ENCODE results near the gene CDH6. TPM values are rescaled to one million over a fixed set of nuclear protein-coding genes. Genes with fewer than 3 reads are reported as not detected.

CDH6 gene
- total RNA-seq, 2 donors from 2014 or later: not detected

- Mint-ChIP-seq H3K4me1 (no peaks in the 10 kb centered on the region), H3K36me3 (ENCODE audit: low read depth) (no peaks in the 10 kb centered on the region), H3K9me3 (no peaks in the 10 kb centered on the region), H3K4me3 (no peak overlapping the region), H3K27me3 (no peaks in the 10 kb centered on the region), H3K27ac (no peak overlapping the region)
- ATAC-seq (replicated peaks): no peak
These were observed 57.5 kb downstream of the CDH6 start for GRCh38 chr5:31251032-31251431.

- no peak for ATAC-seq (replicated peaks)
- no peak overlapping the region for H3K27ac Mint-ChIP-seq
- H3K4me3 Mint-ChIP-seq: no peak overlapping the region
- H3K27me3 Mint-ChIP-seq: no peaks in the 10 kb centered on the region
- peaks cover 4% of the 10 kb centered on the region for H3K9me3 Mint-ChIP-seq
- H3K36me3 Mint-ChIP-seq (ENCODE audit: low read depth): no peaks in the 10 kb centered on the region
- no peaks in the 10 kb centered on the region for H3K4me1 Mint-ChIP-seq
These were observed 61.6 kb downstream of the CDH6 start for GRCh38 chr5:31255041-31255440.

DNA sequence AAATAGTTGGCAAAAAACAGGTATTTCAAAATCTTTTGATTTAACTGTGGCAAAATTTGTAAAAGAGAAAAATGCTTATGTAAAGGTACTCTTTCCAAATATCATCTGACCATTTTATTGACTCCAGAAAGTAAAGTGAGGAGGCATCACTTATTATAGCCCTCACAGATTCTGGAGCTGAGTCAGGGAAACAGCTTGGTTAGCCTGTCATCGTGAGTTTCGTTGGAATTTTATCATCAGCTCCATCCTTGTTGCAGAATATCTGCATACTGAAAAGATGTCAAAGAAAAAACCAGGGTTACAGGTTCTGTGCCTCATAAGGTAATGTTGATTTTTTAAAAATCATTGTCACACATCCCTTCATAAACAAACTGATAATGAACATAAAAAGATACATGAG lies 74.8 kb downstream of the CDH6 start:
- Mint-ChIP-seq H3K4me1 (no peaks in the 10 kb centered on the region), H3K36me3 (ENCODE audit: low read depth) (no peaks in the 10 kb centered on the region), H3K27ac (no peak overlapping the region), H3K27me3 (no peaks in the 10 kb centered on the region), H3K4me3 (no peak overlapping the region), H3K9me3 (no peaks in the 10 kb centered on the region)
- ATAC-seq (replicated peaks): no peak

DNA sequence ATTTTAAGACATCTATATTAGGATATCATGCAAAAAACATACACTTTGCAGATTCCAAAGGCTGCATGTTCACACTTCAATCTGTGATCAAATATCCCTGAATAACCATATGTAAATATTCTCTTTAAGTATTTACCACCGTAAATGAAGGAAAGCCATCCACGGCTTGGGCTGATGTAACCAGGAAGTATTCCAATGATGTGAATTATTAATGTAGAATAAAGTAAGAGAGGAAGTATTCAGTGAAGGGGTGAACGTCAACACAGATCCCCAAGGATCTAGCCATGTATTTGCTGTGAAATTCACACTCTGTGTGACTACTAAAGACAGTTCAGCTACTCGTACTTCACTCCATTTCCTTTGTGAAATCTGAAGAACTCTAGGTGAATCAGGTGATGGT lies 75.2 kb downstream of the CDH6 start:
- H3K9me3 Mint-ChIP-seq: no peaks in the 10 kb centered on the region
- no peak overlapping the region for H3K4me3 Mint-ChIP-seq
- no peaks in the 10 kb centered on the region for H3K36me3 Mint-ChIP-seq (ENCODE audit: low read depth)
- H3K4me1 Mint-ChIP-seq: no peaks in the 10 kb centered on the region
- H3K27ac Mint-ChIP-seq: no peak overlapping the region
- H3K27me3 Mint-ChIP-seq: no peaks in the 10 kb centered on the region
- ATAC-seq (replicated peaks): no peak

DNA sequence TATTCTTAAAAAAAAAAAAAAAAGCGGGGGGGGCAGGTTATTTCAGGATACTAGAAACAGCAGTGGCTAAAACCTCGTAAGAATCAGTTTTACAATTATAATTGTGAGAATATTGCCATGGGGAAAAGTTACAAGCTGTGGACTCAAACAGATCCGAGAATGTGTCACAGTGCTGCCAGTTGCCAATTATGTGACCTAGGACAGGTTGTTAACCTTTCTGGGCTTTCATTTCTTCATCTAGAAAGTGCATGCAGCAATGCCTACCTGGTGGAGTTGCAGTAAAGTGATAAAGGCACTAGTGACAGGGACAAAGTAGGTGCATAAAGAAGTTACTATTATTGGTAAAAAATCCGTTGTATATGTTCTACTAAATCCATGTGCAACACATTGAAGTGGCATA lies 75.8 kb downstream of the CDH6 start:
- Mint-ChIP-seq H3K36me3 (ENCODE audit: low read depth) (no peaks in the 10 kb centered on the region), H3K27me3 (peaks cover 4% of the 10 kb centered on the region), H3K9me3 (no peaks in the 10 kb centered on the region), H3K4me1 (peaks cover 4% of the 10 kb centered on the region), H3K4me3 (no peak overlapping the region), H3K27ac (no peak overlapping the region)
- no peak for ATAC-seq (replicated peaks)

DNA sequence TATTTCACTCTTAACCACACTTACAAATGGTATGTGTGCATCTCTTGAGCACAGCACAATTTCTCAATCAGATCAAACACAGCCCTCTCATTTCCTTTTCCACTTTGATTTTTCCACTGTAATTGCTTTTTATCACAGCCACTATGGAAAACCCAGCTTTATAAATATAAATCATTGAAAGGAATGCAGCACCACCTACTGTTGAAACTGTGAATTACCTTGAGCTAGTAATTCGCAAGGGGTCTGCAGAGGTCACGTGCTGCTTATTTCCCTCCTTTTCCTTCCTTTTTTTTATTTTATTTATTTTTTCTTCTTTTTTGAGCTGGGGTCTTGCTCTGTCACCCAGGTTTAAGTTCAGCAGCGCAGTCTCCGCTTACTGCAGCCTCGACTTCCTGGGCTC lies 76.9 kb downstream of the CDH6 start:
- peaks cover 4% of the 10 kb centered on the region for H3K4me1 Mint-ChIP-seq
- H3K27me3 Mint-ChIP-seq: peaks cover 4% of the 10 kb centered on the region
- H3K4me3 Mint-ChIP-seq: no peak overlapping the region
- no peaks in the 10 kb centered on the region for H3K36me3 Mint-ChIP-seq (ENCODE audit: low read depth)
- no peak overlapping the region for H3K27ac Mint-ChIP-seq
- ATAC-seq (replicated peaks): no peak
- no peaks in the 10 kb centered on the region for H3K9me3 Mint-ChIP-seq

DNA sequence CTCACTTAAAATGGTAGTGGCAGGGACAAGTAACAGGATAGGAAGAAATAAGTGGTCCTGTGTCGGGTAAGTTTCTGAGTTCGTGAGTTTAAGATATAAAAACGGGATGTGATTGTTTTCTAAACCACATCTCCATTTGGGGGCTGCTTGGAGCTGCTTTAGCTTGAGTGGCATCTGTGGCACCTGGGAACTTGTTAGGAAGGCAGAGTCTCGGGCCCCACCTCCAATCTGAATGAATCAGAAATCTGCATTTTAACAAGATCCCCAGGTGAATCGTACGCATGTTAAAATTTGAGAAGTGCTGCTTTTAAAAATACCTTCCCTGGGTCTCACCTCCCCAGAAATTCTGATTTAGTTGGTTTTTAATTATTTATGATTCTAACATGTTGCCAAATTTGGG lies 78.1 kb downstream of the CDH6 start:
- ATAC-seq (replicated peaks): no peak

GRCh38 chr5:31273161-31273560 lies 79.7 kb downstream of the CDH6 start:
- peaks cover 4% of the 10 kb centered on the region for H3K27me3 Mint-ChIP-seq
- no peaks in the 10 kb centered on the region for H3K36me3 Mint-ChIP-seq (ENCODE audit: low read depth)
- no peaks in the 10 kb centered on the region for H3K9me3 Mint-ChIP-seq
- no peak for ATAC-seq (replicated peaks)
- H3K4me3 Mint-ChIP-seq: no peak overlapping the region
- no peak overlapping the region for H3K27ac Mint-ChIP-seq
- peaks cover 4% of the 10 kb centered on the region for H3K4me1 Mint-ChIP-seq

More for the DNA sequence above, 78.1 kb downstream of the CDH6 start:
- H3K27me3 Mint-ChIP-seq: peaks cover 4% of the 10 kb centered on the region
- no peaks in the 10 kb centered on the region for H3K36me3 Mint-ChIP-seq (ENCODE audit: low read depth)
- H3K9me3 Mint-ChIP-seq: no peaks in the 10 kb centered on the region
- H3K4me3 Mint-ChIP-seq: no peak overlapping the region
- H3K27ac Mint-ChIP-seq: no peak overlapping the region
- H3K4me1 Mint-ChIP-seq: peaks cover 4% of the 10 kb centered on the region

DNA sequence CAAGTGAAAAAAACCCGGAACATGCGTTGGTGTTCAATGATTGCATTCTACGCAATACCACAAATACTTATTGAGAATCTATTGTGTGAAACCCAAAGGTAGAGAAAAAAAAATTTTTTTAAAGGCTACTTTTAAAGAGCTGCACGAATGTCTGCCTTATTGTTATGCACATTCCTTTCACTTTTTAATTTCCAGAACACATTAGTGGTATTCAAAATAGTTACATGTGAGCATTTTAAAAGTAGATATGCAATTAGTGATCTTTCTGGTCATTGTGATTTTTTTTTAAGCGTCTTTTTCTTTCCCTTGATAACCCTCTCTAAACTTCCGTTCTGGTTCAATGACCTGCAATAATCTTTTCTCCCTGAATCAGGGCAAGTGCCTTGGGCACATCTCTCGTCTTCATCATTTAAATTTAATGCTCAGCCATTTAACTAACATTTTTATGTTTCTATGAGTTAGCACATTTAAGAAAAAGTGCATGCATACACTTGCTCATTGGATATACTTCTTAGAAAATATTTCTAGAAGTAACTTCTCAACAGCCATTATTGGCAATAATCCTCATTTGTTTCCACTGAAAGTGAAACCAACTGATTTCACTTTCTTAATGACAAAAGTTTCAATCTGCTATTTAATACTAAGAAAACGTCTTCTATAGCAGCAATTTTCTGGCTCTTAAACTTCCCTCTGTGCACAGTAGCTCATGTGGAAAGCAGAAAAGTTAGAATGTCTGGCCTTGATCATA lies 80.3 kb downstream of the CDH6 start:
- ATAC-seq (replicated peaks): no peak

GRCh38 chr5:31280210-31280609 lies 86.7 kb downstream of the CDH6 start:
- no peaks in the 10 kb centered on the region for H3K4me1 Mint-ChIP-seq
- H3K27ac Mint-ChIP-seq: no peak overlapping the region
- no peaks in the 10 kb centered on the region for H3K9me3 Mint-ChIP-seq
- H3K36me3 Mint-ChIP-seq (ENCODE audit: low read depth): no peaks in the 10 kb centered on the region
- H3K27me3 Mint-ChIP-seq: no peaks in the 10 kb centered on the region
- no peak overlapping the region for H3K4me3 Mint-ChIP-seq
- no peak for ATAC-seq (replicated peaks)

More for the DNA sequence above, 80.3 kb downstream of the CDH6 start:
- Mint-ChIP-seq H3K4me3 (no peak overlapping the region), H3K27me3 (peaks cover 4% of the 10 kb centered on the region), H3K9me3 (no peaks in the 10 kb centered on the region), H3K36me3 (ENCODE audit: low read depth) (no peaks in the 10 kb centered on the region), H3K27ac (no peak overlapping the region), H3K4me1 (peaks cover 4% of the 10 kb centered on the region)

- ATAC-seq (replicated peaks): no peak
- H3K27ac Mint-ChIP-seq: no peak overlapping the region
- H3K27me3 Mint-ChIP-seq: no peaks in the 10 kb centered on the region
- H3K4me1 Mint-ChIP-seq: no peaks in the 10 kb centered on the region
- no peaks in the 10 kb centered on the region for H3K9me3 Mint-ChIP-seq
- no peak overlapping the region for H3K4me3 Mint-ChIP-seq
- no peaks in the 10 kb centered on the region for H3K36me3 Mint-ChIP-seq (ENCODE audit: low read depth)
These were observed 89.8 kb downstream of the CDH6 start for GRCh38 chr5:31283326-31283725.

DNA sequence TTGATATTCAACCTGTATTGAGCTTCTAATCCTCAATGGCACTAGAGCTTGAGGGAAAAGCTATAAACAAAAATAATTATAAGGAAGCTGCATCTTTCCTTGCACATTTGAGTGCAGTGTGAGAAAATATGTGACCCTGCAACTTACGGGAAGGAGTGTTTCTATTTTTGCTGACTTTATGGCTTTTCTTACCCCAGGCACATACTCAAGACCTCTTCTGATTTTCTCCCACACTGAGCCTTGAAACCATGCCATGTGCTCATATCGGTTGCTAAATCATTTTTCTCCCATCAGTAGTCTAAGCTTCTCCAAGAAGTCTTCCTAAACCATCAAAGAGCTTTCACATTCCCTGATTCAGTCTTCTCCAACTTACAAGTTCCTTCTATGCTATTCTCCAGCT lies 91.5 kb downstream of the CDH6 start:
- Mint-ChIP-seq H3K4me3 (no peak overlapping the region), H3K27ac (no peak overlapping the region), H3K4me1 (no peaks in the 10 kb centered on the region), H3K9me3 (no peaks in the 10 kb centered on the region), H3K36me3 (ENCODE audit: low read depth) (no peaks in the 10 kb centered on the region), H3K27me3 (no peaks in the 10 kb centered on the region)
- no peak for ATAC-seq (replicated peaks)

GRCh38 chr5:31287985-31288384 lies 94.5 kb downstream of the CDH6 start:
- no peaks in the 10 kb centered on the region for H3K27me3 Mint-ChIP-seq
- H3K4me3 Mint-ChIP-seq: no peak overlapping the region
- no peaks in the 10 kb centered on the region for H3K36me3 Mint-ChIP-seq (ENCODE audit: low read depth)
- H3K9me3 Mint-ChIP-seq: no peaks in the 10 kb centered on the region
- H3K27ac Mint-ChIP-seq: no peak overlapping the region
- H3K4me1 Mint-ChIP-seq: no peaks in the 10 kb centered on the region
- no peak for ATAC-seq (replicated peaks)

DNA sequence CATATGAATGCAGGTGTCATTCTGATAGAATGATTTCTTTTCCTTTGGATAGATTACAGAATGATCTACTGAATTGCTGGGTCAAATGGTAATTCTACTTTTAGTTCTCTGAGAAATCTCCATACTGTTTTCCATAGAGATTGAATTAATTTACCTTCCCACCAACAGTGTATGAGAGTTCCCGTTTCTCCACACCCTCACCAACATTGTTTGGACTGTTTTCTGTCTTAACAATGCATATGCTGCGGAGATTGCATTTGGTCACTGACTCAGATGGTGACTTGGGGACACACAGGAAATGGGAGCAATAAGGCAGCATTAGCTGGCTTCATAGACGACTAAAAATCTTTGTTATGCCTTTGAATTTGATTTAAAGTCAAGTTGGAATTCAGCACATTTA lies 95.9 kb downstream of the CDH6 start:
- ATAC-seq (replicated peaks): no peak
- peaks cover 5% of the 10 kb centered on the region for H3K27me3 Mint-ChIP-seq
- H3K36me3 Mint-ChIP-seq (ENCODE audit: low read depth): no peaks in the 10 kb centered on the region
- H3K4me1 Mint-ChIP-seq: no peaks in the 10 kb centered on the region
- no peaks in the 10 kb centered on the region for H3K9me3 Mint-ChIP-seq
- no peak overlapping the region for H3K4me3 Mint-ChIP-seq
- no peak overlapping the region for H3K27ac Mint-ChIP-seq

DNA sequence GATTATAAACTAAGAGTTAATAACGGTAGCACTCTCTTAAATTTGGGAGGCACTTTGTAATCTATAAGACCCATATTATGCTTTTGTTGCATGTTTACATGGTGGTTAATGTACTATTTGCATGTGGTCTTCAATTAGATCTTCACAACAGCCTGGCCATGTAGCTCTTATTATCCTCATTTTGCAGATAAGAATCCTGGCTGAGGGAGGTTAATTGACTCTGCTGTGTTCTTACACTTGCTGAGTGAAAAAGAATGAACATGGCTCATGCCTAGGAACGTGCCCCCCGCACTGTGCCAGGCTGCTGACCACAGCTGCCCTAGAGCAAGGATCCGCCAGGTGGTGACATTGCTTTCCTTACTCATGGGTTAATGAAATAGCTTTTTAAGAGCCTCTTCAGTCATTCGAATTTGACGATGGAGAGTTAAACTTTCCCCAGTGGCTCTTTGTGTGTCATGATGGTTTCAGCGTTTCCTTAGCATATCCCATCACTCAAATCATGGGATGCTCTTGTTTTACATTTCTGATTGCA lies 97.9 kb downstream of the CDH6 start:
- Mint-ChIP-seq H3K27me3 (peaks cover 5% of the 10 kb centered on the region), H3K4me3 (no peak overlapping the region), H3K36me3 (ENCODE audit: low read depth) (no peaks in the 10 kb centered on the region), H3K9me3 (no peaks in the 10 kb centered on the region), H3K27ac (no peak overlapping the region), H3K4me1 (no peaks in the 10 kb centered on the region)
- no peak for ATAC-seq (replicated peaks)
